ENCODE measurements around the gene DPP9. TPM values are rescaled to one million over a fixed set of nuclear protein-coding genes. Genes with fewer than 3 reads are reported as not detected.

DPP9 gene
- total and polyA plus RNA-seq, 2 of the 13 experiments (the other 11 are each of a cell fraction or from before 2014, with no cell fraction given) = 8.4 to 25.8 TPM

- TF ChIP-seq TBX2 (CRISPR knock-in tag; IDR thresholded peaks at IDR 0.05; ENCODE audit: borderline replicate concordance) (no peak), ZNF768 (CRISPR knock-in tag; IDR thresholded peaks at IDR 0.05) (peak; percentile 98), AGO2 (optimal IDR thresholded peaks at IDR 0.05; ENCODE audit: low read depth, low read length) (peak; percentile 38), GTF2F1 (IDR thresholded peaks at IDR 0.05; ENCODE audit: low read length) (no peak), ISL2 (CRISPR knock-in tag; IDR thresholded peaks at IDR 0.05) (no peak), POLR2A (IDR thresholded peaks at IDR 0.05; ENCODE audit: insufficient read depth in 1 of 2, low read depth in 2 of 2, low read length in 2 of 2) (no peak), EP300 (IDR thresholded peaks at IDR 0.05; ENCODE audit: low read depth in 2 of 2, low read length in 2 of 2) (no peak), EP300 (CRISPR knock-in tag; IDR thresholded peaks at IDR 0.05; ENCODE audit: borderline replicate concordance) (no peak), RXRA (CRISPR knock-in tag; IDR thresholded peaks at IDR 0.05) (no peak), NFE2L1 (CRISPR knock-in tag; IDR thresholded peaks at IDR 0.05; ENCODE audit: borderline replicate concordance) (no peak), ZNF737 (CRISPR knock-in tag; IDR thresholded peaks at IDR 0.05; ENCODE audit: borderline replicate concordance) (no peak)
- TF ChIP-seq, protein P1, sequence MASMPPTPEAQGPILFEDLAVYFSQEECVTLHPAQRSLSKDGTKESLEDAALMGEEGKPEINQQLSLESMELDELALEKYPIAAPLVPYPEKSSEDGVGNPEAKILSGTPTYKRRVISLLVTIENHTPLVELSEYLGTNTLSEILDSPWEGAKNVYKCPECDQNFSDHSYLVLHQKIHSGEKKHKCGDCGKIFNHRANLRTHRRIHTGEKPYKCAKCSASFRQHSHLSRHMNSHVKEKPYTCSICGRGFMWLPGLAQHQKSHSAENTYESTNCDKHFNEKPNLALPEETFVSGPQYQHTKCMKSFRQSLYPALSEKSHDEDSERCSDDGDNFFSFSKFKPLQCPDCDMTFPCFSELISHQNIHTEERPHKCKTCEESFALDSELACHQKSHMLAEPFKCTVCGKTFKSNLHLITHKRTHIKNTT (CRISPR knock-in tag; IDR thresholded peaks at IDR 0.05) = no peak
These were observed 74.1 kb downstream of the DPP9 start (continued) for GRCh38 chr19:4649392-4650047.
